Measurements from ENCODE around the gene LRRN2. TPM values are rescaled to one million over a fixed set of nuclear protein-coding genes. Genes with fewer than 3 reads are reported as not detected.

The LRRN2 gene
- total RNA-seq, 4 donors from 2014 or later, result 1.8 to 6.4 (median 4.1) TPM

DNA sequence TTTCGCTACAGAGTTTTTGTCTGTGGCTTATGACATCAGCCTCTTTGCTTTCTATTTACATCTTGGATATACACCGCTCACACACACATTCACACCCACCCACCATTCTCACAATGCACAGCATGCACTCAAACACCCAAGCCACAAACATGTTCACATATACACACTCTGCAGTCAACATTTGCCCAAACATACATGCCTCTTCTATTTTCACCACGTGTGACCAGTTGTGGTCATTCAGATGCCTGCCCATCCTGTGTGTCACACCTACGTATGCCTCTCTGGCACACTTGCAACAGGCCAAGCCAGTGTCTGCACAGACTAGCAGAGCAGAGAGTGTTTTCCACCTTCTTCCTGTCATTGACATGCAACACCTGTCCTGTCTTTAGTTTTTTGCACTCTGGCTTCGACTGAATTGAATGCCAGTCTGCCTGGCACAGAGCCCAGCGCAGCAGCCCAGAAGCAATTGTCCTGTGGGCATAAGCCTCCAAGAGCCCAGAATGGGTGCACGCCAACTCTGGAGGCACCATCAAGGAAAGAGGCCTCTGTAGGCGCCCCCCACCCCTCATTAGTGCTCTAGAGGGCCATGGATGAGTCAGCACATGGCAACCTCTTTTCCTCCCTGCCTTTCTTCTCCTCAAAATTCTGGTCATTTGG lies 37.7 kb upstream of the LRRN2 start:
- TF ChIP-seq, protein P1, sequence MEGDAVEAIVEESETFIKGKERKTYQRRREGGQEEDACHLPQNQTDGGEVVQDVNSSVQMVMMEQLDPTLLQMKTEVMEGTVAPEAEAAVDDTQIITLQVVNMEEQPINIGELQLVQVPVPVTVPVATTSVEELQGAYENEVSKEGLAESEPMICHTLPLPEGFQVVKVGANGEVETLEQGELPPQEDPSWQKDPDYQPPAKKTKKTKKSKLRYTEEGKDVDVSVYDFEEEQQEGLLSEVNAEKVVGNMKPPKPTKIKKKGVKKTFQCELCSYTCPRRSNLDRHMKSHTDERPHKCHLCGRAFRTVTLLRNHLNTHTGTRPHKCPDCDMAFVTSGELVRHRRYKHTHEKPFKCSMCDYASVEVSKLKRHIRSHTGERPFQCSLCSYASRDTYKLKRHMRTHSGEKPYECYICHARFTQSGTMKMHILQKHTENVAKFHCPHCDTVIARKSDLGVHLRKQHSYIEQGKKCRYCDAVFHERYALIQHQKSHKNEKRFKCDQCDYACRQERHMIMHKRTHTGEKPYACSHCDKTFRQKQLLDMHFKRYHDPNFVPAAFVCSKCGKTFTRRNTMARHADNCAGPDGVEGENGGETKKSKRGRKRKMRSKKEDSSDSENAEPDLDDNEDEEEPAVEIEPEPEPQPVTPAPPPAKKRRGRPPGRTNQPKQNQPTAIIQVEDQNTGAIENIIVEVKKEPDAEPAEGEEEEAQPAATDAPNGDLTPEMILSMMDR (IDR thresholded peaks at IDR 0.05), result no peak
- ATAC-seq (ENCODE audit: low FRiP score), result no peak

DNA sequence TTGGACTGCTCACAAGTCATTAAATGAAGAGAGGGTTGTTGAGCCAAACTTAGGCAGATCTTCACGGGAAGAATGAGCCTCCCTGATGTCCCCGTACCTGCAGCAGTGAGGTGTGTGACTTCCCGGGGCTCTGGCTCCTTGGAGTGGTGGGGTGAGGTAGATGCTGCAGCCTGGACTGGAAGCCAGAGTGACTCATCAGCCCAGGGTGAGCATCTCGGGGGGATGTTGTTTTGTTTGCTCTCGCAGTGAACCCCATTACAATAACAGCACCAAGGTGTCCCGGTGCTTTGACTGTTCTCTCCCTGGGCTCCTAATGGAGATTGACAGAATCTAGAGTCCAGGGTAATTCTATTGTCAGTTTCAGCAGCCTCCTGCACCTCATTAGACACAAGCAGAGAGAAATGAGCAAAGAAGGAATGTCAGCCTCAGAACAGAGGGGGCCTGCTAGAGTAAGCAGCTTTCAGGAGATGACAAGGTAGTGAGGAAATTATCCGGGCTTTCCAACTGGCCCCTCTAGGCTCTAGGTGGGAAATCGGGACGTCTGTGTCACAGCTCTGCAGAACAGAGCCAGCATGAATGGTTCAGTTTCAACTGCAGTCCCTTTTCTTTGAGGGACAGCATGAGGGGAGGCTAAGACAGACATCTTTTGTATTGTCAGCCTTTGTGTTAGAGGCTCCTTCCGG lies 36.0 kb upstream of the LRRN2 start:
- ATAC-seq (ENCODE audit: low FRiP score) (no peak), DNase-seq (ENCODE audit: low spot score) (no peak)
- TF ChIP-seq, protein P1 (IDR thresholded peaks at IDR 0.05), result no peak

More for the DNA sequence above, 37.7 kb upstream of the LRRN2 start:
- DNase-seq (ENCODE audit: low spot score), result no peak

DNA sequence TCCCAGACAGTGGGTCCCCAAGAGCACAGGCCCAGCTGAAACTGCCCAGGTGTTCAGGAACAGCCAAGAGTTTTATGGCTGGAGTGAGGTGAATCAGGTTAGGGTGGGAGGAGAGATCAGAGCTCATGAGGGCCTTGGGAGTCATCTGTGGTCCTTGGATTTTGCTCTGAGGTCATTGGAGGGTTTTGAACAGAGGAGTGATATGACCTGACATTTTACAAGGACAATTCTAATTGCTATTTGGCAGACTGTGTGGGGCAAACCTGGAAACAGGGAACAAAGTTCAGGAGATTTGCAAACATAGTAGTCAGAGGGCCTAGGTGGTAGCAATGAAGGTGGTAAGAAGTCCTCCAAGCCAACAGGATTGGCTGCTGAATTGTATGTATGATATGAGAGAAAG lies 31.1 kb upstream of the LRRN2 start:
- DNase-seq (ENCODE audit: low spot score) (no peak), ATAC-seq (ENCODE audit: low FRiP score) (no peak)
- TF ChIP-seq, protein P1 (IDR thresholded peaks at IDR 0.05), result no peak

DNA sequence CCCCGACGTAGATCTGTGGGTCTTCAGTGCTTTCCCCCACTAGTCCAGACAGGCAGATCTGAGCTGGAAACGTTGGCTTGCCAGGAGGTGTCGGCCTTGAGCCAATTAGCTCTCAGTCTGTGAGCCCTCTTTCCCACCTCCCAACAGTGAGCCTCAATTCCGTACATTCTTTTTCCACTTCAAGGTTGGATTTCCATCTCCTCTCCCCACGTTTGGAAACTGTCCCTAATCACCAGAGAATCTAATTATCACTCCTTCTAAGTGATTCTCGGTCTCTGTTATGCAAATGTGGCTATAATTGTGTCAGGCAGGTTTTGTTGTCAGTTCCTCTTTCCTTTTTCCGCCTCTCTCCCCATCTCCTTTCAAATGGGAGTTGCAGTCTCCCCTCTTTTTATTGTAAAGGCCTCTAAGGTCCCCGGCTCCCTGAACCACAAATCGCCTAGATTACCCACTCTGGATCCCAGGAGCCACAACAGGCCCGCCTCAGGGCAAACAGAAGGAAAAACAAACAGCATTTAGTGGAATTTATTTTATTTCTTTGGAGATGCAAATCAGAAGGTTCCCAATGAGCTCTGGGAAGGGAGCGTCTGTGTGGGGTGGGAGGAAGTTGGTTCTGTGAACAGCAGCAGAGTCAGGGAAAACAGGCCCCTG lies 29.4 kb upstream of the LRRN2 start:
- DNase-seq (ENCODE audit: low spot score) (no peak), ATAC-seq (ENCODE audit: low FRiP score) (no peak)
- TF ChIP-seq, protein P1 (IDR thresholded peaks at IDR 0.05), result no peak

DNA sequence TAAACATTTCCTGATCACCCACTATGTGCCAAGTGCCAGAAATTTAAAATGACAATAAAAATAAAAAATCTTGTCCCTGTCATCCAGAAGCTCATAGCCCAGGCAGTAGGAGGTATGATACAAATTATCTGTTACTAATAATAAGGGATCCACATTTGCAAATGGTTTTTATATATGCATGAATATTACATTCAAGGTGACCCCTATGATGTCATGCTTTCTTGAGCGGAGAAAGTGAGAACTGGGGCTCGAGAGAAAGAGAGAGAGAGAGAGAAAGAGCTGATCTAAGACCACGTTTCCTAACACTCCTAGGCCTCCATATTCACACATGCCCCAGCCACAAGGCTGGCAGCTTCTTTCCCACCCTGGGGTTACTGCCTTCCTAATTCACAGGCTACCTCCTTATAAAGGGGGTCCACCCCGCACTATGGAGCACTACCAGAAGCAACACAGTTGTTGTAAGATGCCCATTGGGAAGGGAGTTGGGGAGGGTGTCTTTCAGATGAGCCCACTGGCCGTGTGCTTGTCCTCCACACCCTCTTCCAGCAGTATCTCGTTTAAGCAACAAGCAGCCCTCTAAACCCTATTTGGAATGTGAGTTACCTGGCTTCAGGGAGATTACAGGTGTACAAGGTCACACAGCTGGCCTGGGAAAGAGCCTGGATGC lies 28.8 kb upstream of the LRRN2 start:
- ATAC-seq (ENCODE audit: low FRiP score) (no peak), DNase-seq (ENCODE audit: low spot score) (no peak)
- TF ChIP-seq, protein P1 (IDR thresholded peaks at IDR 0.05), result no peak

DNA sequence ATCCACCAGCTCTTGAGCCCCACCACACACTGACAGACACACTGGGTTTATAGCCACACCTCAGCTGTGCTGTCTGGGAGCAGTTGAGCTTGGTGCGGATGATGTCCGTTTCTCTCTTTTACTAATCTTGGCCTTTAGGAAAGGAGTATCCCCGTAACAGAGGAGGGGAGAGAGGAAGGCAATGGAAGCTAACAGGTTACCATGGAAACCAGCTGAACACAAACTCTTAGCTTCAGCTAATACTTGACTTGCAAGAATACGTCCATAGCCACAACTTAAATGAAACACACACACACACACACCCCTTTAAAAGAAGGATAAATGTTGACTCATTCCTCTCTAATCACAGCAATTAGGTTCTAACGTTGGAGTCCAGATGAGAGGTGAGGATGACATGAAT lies 28.0 kb upstream of the LRRN2 start:
- DNase-seq (ENCODE audit: low spot score), result no peak
- TF ChIP-seq, protein P1 (IDR thresholded peaks at IDR 0.05), result no peak
- no peak for ATAC-seq (ENCODE audit: low FRiP score)
